Heart left ventricle (tissue), 16 donors: ENCODE results near the gene CDH19. TPM values are rescaled to one million over a fixed set of nuclear protein-coding genes. Genes with fewer than 3 reads are reported as not detected.

Experiments
- ATAC-seq, 4 donors: fragments of 200-7000 bp; cut with Tn5 transposase; one replicate each; pipeline ENCODE4 v1.9.1; 2020 to 2022; ENCODE audit warnings: moderate library complexity in 4 of 4, mild to moderate bottlenecking in 3 of 4, moderate number of reproducible peaks in 1 of 4
- DNase-seq, 5 donors: peaks; one replicate each; pipeline ENCODE4 v3.0.0-alpha.2; 2020
- H3K27ac ChIP-seq, 12 donors: fragments of 200-600 bp; sonication (generic) in 4 of 12; one replicate each; pipeline versions ENCODE4 v1.5.0 to v1.8.0; 2016 to 2022; ENCODE audit warnings: mild to moderate bottlenecking in 2 of 12
- H3K27me3 ChIP-seq, 9 donors: fragments of 200-600 bp; sonication (generic) in 2 of 9; one replicate each; pipeline versions ENCODE4 v1.5.1 to v1.8.0; 2016 to 2022; ENCODE audit warnings: mild to moderate bottlenecking in 3 of 9
- H3K36me3 ChIP-seq, 9 donors: fragments of 200-600 bp; sonication (generic) in 2 of 9; one replicate each; pipeline versions ENCODE4 v1.5.0 to v1.8.0; 2018 to 2022; ENCODE audit warnings: mild to moderate bottlenecking in 2 of 9
- H3K4me1 ChIP-seq, 12 donors: fragments of 200-600 bp; sonication (generic) in 4 of 12; one replicate each; pipeline versions ENCODE4 v1.5.0 to v1.8.0; 2016 to 2022; ENCODE audit warnings: mild to moderate bottlenecking in 3 of 12
- H3K4me3 ChIP-seq, 12 donors: fragments of 200-600 bp; sonication (generic) in 4 of 12; one replicate each; pipeline versions ENCODE4 v1.5.0 to v1.8.0; 2017 to 2022; ENCODE audit warnings: mild to moderate bottlenecking in 9 of 12, moderate library complexity in 4 of 12
- H3K9me3 ChIP-seq, 12 donors: fragments of 200-600 bp; sonication (generic) in 4 of 12; one replicate each; pipeline versions ENCODE4 v1.5.0 to v1.8.0; 2016 to 2022; ENCODE audit warnings: mild to moderate bottlenecking in 1 of 12
- CTCF ChIP-seq, 12 donors: fragments of 200-600 bp; sonication (generic) in 4 of 12; IDR thresholded peaks; one replicate each; pipeline versions ENCODE4 v1.5.0 to v1.8.0; 2018 to 2022; ENCODE audit warnings: antibody characterized with exemption in 12 of 12, mild to moderate bottlenecking in 5 of 12
- POLR2A ChIP-seq, 2 donors: fragments of 450-650 bp; IDR thresholded peaks; one replicate each; pipeline ENCODE4 v1.6.1; 2017; ENCODE audit warnings: antibody characterized with exemption in 2 of 2, mild to moderate bottlenecking in 2 of 2, moderate library complexity in 2 of 2
- WGBS, 4 donors: extraction: QIAGEN DNeasy Blood & Tissue Kit in 2 of 4; methylation state at CpG; one replicate each; pipeline versions ENCODE4 v1.1.5 to v1.1.7; 2013 to 2018; 5-methylcytosine and 5-hydroxymethylcytosine counted together
- intact Hi-C, 10 donors: fragments of 100-400 bp; cut with DNase I; formaldehyde crosslinking; loops; one replicate each; pipeline versions ENCODE4 v1.11.1 to v1.14.2; 2022
- polyA plus RNA-seq, 2 donors: library from polyadenylated mRNA; stranded (reverse); fragments of 200-250 nt; gene quantifications; one replicate each; pipeline ENCODE4 v1.2.3, GENCODE V29; 2013
- total RNA-seq, 9 donors: library from RNA; depleted of rRNA in 2 of 9; stranded (reverse); fragments of >200 nt in 2 of 9; fragmentation: NEBNext Ultra II Directional in 3 of 9; extraction: Animal tissue kit (Norgen Biotek cat#: 25700) in 3 of 9; gene quantifications; one replicate each; pipeline versions ENCODE4 v1.1.0 to v1.2.4, GENCODE V29; 2016 to 2023
- donor health status: ischemic (EF 13 %, LVEDD 7.1; RV severe dilation, severe dysfunction).
- donor health status: healthy with polysubstance abuse.
- donor health status: DM: no; HTN: yes; CAD: no.
- donor health status: DM: no; HTN: no; CAD: no.
- donor health status: ischemic (EF 25% LVEDD 6.9; RV normal size, moderate dysfunction).
- donor health status: ischemic (EF 25% LVEDD 5.7; RV mildly dilated, moderate dysfunction).
- donor health status: healthy.
- donor health status: DM: yes; HTN: yes; CAD: no.
- donor health status: ischemic (EF 35%, LVEDD 5.7; RV mildly dilated, moderate dysfunction).
- donor health status: nonischemic (EF 11% LVEDD 7.7; RV severe dilation, severe dysfunction).
- donor health status: DM: yes; HTN: yes; CAD: no.
- donor health status: PGD.
- donor health status: ischemic (EF 29% LVEDD 5.4; RV normal size, mild dysfunction).
- donor health status: nonischemic (EF 23%, LVEDD 6.1; RV moderate dilation, normal function).

CDH19 gene
- total and polyA plus RNA-seq, 11 donors: 7.8 to 51.7 (median 12.2) TPM

GRCh38 chr18:66511289-66511688 lies 92.6 kb downstream of the CDH19 start:
- Histone ChIP-seq H3K4me3 (no peak overlapping the region), H3K36me3 (peaks cover 0 to 7% (median 0%) of the 10 kb centered on the region in 9 donors), H3K27ac (no peak overlapping the region), H3K27me3 (no peaks in the 10 kb centered on the region), H3K4me1 (no peaks in the 10 kb centered on the region), H3K9me3 (no peaks in the 10 kb centered on the region)
- ATAC-seq (no peak), DNase-seq (no peak)
- TF ChIP-seq POLR2A (IDR thresholded peaks at IDR 0.05) (no peak), CTCF (IDR thresholded peaks at IDR 0.05) (no peak)
- 61 to 88% (median 78%) methylated on average over 2 of the region's 2 CpGs for WGBS, 4 donors
- intact Hi-C loops: no loop called here

- Histone ChIP-seq H3K9me3 (no peaks in the 10 kb centered on the region), H3K27ac (no peak overlapping the region), H3K4me1 (no peaks in the 10 kb centered on the region), H3K36me3 (peaks cover 0 to 7% (median 0%) of the 10 kb centered on the region in 9 donors), H3K27me3 (no peaks in the 10 kb centered on the region), H3K4me3 (no peak overlapping the region)
- TF ChIP-seq POLR2A (IDR thresholded peaks at IDR 0.05) (no peak), CTCF (IDR thresholded peaks at IDR 0.05) (no peak)
- DNase-seq (no peak), ATAC-seq (no peak)
- WGBS, 4 donors: 69 to 76% (median 75%) methylated on average over 5 of the region's 5 CpGs
- intact Hi-C loops: no loop called here
Observed at GRCh38 chr18:66510357-66511045, 93.4 kb downstream of the CDH19 start.

- Histone ChIP-seq H3K27me3 (no peaks in the 10 kb centered on the region), H3K36me3 (peaks cover 0 to 7% (median 0%) of the 10 kb centered on the region in 9 donors), H3K27ac (no peak overlapping the region), H3K4me1 (no peaks in the 10 kb centered on the region), H3K9me3 (no peaks in the 10 kb centered on the region), H3K4me3 (no peak overlapping the region)
- no peak for TF ChIP-seq CTCF (IDR thresholded peaks at IDR 0.05)
- no peak for TF ChIP-seq POLR2A (IDR thresholded peaks at IDR 0.05)
- 89 to 94% (median 92%) methylated on average over 3 of the region's 3 CpGs for WGBS, 4 donors
- DNase-seq: no peak
- no peak for ATAC-seq
- intact Hi-C loops: no loop called here
Observed at GRCh38 chr18:66508937-66509336, 95.0 kb downstream of the CDH19 start.

- TF ChIP-seq CTCF (IDR thresholded peaks at IDR 0.05) (no peak), POLR2A (IDR thresholded peaks at IDR 0.05) (no peak)
- intact Hi-C loops: no loop called here
- Histone ChIP-seq H3K36me3 (peaks cover 0 to 7% (median 0%) of the 10 kb centered on the region in 9 donors), H3K4me1 (no peaks in the 10 kb centered on the region), H3K27me3 (no peaks in the 10 kb centered on the region), H3K9me3 (no peaks in the 10 kb centered on the region), H3K4me3 (no peak overlapping the region), H3K27ac (no peak overlapping the region)
- DNase-seq (no peak), ATAC-seq (no peak)
- WGBS, 4 donors: 83 to 90% (median 88%) methylated on average over 1 of the region's 1 CpG
Observed at GRCh38 chr18:66506178-66506577, 97.7 kb downstream of the CDH19 start.
